Measurements from ENCODE around the gene A3GALT2.

The A3GALT2 gene

DNA sequence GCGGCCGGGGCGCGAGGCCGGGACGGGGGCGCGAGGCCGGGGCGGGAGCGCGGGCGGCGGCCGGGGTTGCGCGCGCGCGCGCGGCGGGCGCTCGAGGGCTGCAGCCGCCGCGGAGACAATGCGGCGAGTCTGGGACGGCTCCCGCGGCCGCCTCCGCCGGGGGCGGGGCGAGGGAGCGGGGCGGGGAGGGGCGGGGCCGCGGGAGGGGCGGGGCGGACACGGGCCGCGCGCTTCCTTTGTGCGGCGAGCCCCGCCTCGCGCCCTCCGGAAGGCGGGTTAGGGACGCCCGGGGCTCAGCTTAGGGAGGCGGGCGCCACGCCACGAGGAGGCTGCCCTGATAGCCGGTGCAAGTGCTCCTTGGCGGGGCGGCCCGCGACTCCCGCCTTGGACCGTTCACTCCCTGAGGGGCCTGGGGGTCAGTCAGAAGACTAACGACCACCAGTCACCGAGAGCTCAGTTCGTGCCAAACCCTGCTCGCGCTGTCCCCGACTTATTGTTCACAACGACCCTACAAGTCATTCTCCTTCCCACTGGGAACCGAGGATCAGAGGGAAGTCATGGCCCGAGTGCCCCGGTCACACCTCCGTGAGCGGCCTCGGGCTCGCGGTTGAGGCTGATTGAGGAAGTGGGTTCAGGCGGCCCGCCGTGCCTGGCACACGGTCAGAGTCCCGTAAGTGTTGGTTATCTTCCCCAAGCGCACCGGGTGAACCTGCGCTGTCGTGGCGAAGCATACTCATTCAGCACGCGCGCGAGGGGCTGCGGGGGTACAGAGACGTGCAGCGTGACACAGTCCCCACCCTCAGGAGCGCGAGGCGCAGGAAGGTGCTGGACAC lies 29.1 kb upstream of the A3GALT2 start:
- peak; percentile 33 for DNase-seq

DNA sequence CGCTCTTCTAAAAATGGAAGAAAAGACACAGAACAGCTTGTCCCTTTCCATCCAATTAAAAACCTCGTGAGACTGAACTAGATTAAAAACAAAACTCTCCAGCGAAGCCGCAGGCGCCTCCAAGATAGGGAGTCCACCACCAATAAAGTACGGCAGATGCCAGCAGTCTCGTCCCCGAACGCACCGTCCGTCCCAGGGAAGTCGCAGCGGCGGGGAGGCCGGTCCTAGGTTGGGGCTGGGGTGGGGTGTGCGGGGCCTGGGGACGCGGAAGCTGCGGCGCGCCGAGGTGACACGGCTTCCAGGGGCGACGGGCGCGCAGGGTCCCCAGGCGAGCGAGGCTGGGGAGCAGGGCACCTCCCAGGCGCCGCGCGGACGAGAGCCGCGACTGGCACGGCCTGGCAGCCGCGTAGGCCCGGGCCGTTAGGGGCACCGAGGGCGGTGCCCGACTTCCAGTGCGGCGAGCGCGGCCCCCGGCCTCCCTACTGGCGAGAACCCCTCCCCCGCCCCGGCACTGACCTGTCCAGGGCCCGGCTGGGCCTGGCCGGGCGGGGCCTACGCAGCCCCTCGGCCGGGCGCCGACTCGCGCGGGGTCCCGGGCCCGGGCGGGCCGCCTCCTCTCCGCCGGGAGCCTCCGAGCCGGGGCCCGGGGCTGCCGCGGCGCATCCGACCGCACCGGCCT lies 28.3 kb upstream of the A3GALT2 start:
- no peak for DNase-seq

DNA sequence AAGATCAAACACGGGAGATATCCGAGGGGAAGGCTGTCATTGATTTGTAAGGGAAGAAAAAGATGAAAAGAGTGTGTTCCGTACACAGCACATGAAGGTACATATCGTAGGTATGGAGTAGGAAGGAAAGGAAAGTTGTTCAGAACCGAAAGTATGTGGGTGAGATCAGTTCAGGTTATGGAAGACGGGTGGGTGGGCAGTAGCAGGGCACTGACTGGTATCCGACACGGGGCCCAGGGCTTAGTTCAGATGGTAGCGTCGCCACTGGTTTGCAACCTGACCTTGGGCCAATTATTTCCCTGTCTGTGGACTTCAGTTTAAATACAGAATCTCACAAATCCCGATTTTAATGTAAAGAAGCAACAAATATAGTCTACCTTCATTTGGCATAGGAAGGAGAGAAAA lies 27.8 kb upstream of the A3GALT2 start:
- no peak for DNase-seq

DNA sequence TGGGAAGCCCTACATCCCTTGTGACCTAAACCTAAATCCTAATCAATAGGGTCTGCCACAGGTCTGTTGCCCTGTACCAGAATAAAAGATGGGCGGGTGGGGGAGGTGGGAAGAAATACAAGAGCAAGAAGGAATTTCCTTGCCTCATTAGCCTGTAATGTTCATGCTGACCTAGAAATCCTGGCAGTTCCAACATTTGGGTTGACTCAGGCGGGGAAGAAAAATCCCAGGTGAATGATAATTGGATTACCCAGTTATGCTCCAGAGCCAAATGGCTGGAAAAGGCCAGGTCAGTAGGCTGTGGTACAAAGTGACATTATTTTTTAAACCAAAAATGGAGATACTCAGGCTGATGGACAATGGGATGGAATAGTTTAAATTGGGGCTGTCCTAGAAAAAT lies 27.3 kb upstream of the A3GALT2 start:
- DNase-seq, result no peak

DNA sequence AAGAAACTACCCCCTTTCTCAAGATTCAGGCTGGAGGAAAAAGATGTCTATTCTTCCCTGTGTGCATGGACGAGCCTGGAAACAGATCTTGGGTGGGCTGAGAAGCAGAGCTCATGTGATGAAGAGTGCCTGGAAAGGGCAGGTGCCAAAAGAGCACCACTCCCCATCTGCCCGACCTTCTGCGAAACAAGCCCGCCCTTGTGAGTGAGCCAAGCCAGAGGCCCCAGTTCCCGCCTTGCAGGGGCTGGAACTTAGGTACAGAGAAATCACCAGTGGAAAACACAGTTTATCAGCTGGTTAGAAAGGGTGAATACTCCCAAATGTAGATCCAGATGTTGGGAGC lies 26.7 kb upstream of the A3GALT2 start:
- DNase-seq, result no peak

DNA sequence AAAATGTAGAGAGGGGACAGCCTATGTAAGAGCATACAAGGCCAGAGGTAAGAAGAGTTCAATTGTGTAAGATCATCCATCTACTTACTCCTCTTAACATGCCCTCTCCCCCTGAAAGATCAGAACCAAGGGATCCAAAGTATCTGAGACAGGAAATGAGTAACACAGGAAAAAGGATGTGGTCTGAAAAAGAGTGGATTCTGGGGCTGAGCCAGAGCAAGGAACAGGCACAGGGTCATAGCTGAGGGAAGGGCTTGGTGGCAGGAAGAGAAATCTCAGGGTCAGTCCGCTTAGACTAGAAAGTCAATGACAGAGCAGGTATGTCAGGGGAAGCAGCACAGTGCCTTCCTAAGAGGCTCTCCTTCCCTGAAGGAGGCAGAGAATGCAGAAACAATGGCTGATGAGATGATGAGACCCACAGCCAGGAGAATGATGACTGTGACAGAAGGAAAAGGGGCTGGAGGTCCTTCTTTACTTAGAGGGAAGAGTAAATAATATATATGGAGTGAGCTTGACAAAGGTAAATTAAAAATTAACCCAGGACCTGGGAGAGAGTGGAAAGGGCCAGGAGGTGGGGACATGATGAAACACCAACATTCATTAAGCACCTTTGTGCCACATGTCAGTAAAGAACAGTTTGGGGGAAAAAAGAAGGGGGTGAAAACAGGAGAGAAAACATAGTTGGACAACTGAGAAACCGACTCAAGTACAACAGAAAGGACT lies 26.2 kb upstream of the A3GALT2 start:
- DNase-seq, result no peak

DNA sequence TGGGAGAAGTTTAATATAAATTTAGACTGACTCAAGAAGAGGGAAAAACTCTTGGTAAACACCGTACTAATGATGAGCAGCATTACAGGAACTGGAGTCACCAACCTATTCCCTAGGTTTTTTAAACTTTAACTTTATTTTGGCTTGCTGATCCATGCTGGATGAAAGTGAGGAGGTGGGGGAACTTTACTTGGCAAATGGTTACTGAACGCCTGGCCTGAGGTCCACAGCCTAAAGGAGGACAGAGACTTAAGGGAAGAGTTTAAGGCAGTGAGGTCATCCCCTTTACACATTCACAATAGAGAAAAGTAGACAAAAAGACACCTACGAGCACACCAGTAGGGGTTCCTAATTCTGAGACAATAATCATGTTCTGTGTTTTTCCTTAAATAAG lies 25.6 kb upstream of the A3GALT2 start:
- DNase-seq, result no peak

DNA sequence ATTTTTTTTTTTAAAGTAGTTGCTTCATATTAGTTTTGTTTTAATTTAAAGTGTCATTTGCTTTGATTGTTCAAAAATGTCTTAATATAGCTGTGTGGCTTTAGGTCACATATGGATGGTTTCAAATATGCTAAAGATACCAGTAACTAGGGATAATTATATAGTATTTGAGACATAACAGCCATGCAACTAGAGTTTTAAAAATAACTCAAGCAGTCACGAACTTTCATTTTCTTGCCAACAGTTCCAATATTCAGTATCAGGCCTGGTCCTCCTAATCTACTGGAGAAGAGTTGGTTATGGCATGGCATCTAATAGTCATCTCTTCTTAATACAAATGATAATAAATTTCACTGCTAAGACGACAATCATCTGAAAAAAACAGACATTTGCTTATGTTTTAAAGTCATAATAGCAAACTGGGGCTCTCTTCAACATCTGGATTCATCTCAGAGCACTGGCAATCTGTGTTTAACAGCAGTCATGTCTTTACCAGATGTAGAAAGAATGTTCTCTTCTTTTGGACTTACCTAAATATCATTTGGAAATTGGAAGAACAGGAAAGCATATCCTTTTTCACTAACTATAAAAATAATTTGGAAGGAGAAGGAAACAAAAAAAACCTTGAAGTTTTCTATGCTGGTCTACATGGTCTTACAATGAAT lies 24.1 kb upstream of the A3GALT2 start:
- no peak for DNase-seq

DNA sequence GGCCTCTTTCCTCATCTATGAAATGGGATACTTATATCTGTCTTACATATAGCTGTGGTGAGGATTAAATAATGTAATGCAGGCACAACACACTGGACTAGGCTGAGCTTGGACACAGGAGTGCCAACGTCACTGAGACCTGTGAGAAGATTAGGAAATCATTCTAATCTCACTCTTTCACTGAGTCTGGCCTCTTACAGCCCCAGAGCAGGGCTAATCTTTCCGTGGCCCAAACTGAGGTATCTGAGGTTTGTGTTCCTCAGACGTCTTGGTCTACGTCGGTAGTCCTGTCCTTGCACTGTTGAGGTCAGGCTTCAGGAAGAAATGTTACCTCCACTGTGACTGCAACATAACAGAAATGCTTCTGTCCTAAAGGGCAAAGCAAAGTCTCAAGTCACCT lies 22.6 kb upstream of the A3GALT2 start:
- no peak for DNase-seq

DNA sequence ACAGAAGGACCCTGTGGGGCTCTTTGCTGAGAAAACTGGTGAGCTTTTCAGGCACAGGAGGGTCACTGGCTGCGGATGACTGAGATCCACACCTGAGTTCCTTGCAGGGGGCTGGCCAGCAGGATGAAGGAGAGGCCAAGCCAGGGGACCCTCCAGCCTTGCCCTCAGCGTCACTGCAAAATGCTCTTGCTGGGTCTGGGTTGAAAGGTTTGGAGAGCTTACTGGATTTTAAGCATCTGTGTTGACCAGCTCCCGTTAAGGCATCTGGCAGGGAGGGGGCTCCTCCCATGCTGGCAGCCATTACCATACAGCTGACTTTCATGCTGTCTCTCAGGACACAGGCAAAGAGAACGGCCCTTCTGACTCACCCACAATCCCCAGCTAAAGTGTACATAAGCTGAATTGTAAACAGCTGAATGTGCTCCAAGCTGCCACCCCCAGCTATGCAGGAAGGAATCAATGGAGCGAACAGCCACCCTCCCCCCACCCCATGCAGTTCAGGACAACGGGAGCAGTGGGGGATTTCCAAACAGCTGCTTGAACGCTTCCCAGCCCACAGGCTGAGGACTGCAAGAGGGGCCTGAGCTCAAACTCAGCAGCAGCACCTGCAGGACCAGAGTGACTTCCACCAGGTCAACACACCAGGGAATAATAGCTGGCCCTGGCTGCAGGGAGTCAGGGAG lies 21.3 kb upstream of the A3GALT2 start:
- DNase-seq, result peak; percentile 87

DNA sequence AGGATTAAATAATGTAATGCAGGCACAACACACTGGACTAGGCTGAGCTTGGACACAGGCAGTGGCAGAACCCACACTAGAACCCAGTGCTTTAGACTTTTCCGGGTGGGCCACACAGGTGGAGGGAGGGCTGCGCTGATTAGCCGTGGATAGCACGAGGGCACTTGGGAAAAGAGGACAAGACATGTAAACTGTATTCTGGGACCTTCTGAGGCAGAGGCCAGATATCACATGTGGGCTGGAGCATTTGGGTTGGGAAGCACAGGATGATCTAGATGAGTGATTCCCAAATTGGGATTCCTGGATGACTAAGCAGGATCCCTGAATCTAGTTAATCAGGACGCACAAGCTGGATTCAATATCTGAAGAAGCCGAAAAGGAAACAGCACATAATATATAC lies 20.3 kb upstream of the A3GALT2 start:
- no peak for DNase-seq

DNA sequence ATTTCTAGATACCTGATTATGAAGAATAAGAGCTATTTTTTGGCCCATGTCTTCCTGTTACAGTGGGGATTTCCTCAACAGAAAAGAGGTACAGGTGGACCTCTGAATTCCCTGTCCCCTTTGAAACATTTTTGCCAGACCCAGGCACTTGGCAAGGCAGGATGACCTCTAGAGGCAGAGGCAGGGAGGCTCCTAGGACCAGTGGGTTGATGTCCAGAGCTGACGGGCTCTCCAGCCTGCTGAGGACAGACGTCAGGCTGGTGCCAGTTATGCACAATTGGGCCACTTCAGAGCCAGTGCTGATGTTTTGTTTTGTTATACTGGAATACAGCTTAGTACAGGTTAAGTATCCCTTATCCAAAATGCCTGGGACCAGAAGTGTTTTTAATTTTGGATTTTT lies 18.5 kb upstream of the A3GALT2 start:
- DNase-seq, result no peak

DNA sequence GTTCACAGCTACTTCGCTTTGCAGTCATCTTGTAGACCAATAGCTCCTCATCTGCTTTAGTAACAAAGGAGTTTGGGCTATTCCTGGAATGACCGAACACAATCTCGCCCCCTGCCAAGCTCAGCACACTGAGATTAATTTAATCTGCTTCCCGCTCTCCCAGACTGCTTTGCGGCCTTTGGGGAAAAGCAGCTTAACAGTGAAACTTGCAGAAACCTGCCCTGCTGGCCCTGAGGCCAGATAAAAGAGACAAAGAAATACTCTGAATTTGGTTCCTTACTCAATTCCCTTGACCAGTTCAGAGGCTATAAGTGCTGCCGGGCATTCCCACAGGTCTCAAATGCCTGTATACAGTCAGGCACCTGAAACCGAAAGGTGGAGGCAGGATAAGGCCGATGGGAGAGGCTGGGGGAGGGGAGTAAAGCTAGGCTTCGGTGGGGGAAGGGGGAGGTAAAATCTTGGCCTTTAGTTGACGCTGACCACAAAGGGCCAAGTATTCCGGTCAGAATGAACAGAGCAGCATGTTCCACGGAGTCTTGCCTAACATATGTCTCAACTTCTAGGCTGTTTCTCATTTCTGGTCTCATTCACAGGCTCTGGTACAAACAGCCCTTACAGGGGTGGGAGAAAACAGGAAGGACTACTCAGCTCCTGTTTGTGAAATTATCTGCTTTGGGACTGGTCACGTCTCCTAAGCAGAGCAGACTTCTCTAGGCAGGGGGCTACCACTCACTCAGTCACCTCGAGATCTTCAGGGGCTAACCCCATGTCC lies 17.7 kb upstream of the A3GALT2 start:
- no peak for DNase-seq

DNA sequence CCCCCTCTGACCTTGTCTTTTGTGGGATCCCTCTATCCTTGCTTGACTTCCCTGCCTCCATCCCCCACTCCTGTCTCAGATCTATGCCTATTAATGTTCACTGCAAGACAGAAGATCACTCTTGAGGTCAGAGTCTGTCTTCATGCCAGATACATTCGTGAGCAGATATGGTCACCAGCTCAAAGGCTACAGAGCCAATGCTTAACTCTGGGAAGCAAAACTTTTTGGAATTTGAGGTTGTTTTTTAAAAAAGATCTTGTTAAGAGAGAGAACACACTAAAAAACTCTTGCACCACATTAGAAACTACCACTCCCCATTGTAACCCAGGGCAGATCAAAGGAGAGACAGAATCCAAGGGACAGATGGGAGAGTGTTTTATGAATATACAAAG lies 17.1 kb upstream of the A3GALT2 start:
- no peak for DNase-seq

DNA sequence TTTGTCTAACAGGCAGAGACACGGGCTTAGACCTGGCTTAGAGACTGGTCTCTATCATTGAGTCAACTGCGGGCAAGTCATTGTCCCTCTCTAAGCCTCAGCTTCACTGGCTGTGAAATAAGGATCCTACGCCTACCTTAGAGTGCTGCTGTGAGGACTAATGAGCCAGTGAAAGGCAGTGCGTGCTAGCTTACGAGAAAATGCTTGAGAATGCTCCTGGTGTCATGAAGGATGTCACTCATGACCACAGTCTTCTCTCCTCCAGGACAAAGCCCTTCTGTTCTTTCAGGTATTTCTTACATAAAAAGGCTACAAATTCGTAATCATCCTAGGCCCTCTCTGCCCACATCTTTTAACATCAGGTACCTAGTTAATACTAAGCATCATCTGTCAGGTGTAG lies 16.5 kb upstream of the A3GALT2 start:
- DNase-seq, result no peak

DNA sequence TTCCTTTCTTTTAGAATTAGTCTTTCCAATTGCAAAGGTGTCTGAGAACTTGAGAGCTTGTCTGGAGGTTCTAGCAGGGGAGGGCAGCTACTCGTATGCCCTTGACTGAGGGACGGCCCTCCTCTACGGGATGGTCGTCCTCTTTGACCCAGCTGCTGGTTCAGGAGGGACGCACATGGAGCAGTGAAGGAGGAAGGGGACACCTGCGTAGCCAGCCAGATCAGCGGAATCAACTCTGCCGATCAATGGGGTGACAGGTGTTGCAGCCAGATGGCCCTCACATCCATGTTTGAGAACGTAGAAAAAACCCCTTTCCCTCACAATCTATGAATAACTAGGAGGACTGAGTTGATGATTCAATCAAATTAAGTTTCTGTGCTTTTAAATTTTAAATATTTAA lies 15.7 kb upstream of the A3GALT2 start:
- no peak for DNase-seq

DNA sequence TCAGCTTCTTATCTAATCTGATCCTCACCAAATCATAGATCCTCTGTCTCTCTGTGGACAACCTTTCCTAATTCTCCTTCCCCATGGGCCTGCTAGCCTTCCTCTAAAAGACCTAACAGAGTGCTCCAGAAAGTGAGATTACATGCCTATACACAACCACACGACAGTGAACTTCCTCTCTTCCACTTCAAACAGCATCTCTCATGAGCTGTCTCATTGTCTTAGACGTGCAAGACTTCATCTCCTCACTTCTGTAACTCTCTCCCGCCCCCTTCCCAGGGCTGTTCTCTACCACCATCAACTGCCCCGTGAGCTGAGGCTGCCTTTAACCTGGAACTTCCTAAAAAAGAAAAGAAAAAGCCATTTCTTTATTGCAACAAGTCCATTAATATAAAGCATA lies 14.1 kb upstream of the A3GALT2 start:
- no peak for DNase-seq

DNA sequence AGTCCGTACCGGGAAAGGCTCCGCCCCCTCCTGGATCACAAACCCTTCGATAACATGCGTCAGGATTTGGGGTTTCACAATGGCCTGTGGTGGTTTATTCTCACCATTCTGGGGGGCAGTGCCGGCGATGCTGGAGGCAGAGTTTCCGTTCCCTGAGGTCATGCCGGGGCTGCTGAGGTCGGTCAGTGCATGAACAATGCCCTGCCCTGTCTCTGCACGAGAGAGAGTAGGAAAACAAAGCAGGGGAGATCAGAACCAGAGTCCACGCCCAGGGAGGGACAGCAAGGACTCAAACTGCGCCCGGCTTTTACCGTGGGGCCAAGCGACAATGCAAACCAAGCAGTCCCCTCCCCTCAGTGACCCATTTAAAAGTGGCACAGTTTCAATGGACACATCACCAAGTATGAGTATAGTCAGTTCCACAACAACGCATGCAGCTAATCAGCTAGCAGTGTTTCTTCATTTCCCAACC lies 13.2 kb upstream of the A3GALT2 start:
- no peak for DNase-seq

DNA sequence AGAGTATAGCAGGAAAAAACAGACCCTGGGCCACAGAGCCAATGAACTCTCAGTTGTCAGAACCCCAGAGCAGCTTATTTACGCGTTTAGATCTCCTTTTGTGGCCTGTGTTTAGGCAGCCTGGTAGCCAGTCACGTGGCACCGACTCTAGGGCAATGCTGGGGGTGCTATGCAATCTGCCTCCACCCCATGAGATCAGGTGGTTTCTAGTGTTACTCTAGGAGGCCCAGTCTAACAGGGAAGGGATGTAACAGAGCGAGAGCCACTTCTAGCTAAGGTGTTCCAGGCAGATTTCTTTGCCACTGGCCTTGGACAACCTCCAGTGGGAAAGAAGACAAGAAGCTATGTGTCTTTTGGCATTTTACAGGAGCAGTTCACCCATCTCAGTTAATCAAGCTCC lies 12.0 kb upstream of the A3GALT2 start:
- DNase-seq, result no peak

DNA sequence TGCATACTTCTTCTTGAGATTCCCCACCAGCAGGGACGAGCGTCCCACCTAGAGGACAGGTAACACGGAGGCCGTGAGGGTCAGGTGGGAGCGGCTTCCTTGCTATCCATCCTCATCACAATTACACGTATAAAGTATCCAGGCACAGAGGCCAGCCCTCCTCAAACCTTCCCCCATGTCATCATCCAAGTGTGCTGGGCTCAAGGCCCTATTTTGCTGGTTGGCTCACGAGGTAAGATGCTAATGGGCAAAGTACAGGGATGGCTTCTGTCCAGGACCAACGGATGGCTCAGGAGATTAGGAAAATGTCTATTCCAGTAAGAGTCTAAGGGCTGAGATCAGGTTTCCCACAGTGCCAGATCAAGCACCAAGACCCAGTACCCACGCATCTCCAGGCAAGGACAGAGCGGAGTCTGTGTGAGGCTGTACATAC lies 11.5 kb upstream of the A3GALT2 start:
- no peak for DNase-seq

DNA sequence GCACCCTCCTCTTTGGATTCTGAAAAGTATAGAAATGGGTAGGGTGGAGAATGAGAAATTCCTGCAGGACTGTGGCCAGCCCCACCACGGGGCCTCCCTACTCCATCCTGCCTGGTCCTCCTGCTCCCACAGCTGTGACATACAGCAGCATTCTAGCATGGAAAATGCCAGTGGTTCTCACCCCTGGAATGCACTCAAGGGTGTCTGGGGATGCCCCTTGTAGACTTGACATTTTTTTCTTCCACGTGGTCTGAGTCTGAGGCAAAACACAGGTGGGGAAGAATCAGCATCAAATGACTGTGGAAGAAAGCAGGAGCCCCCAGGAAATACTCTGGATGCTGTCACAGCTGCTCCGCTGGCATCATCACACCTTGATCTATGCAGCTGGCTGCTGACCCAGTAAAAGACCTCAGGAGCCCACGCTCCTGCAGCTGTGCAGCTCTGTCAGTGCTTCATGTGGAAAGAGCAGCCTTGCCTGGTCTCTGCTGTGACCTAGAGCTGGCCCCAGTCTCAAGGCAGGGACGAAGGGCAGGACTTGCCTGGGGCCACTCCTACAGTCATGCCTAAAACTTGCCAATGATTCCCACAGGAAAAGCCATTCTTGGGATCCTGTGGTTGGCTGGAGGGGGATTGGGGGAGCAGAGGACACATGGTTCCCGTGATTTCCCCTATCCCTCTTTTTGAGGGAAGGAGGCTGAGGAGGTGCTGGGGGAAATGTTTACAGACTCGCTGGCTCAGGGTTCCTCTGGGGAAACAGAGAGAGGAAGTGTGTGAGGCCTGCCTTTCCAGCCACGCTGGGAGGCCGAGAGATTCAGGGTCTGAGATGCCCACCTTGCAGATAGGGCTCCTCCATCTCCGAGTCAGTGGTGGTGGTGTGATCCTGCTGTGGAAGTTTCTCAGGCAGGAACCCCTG lies 10.8 kb upstream of the A3GALT2 start:
- DNase-seq, result no peak

Measured in NCI-H1417 treated with DMSO at 0.1 percent for 48 hours (cell line).